CD14-positive monocyte (primary cell): ENCODE measurements around the gene KRTAP12-2. TPM values are rescaled to one million over a fixed set of nuclear protein-coding genes. Genes with fewer than 3 reads are reported as not detected.

ENCODE experiments used
- DNase-seq, 3 donors: peaks; one replicate each; pipeline ENCODE4 v3.0.0-alpha.2; 2011 to 2022
- H2AFZ ChIP-seq: 2 replicates; pipeline ENCODE4 v1.6.0; 2012; ENCODE audit warnings: mild to moderate bottlenecking, low read depth, low read length, inconsistent platforms; ENCODE audit not compliant: insufficient read depth, poor library complexity, severe bottlenecking
- H3K27ac ChIP-seq, 2 donors: 1 replicate in 1 of 2; 2 replicates in 1 of 2; pipeline ENCODE4 v1.5.1; 2012 to 2013; ENCODE audit warnings: low read length in 2 of 2, control low read depth in 1 of 2, inconsistent platforms in 1 of 2, low read depth in 1 of 2, mild to moderate bottlenecking in 1 of 2
- H3K27me3 ChIP-seq, 2 donors: one replicate each; pipeline versions ENCODE4 v1.6.0 to v1.6.1; 2011 to 2013; ENCODE audit warnings: low read length in 2 of 2; ENCODE audit not compliant: control insufficient read depth in 2 of 2, insufficient read depth in 2 of 2
- H3K36me3 ChIP-seq, 2 donors: replicated peaks in 1 of 2; 1 replicate in 1 of 2; 2 replicates in 1 of 2; pipeline versions ENCODE4 v1.5.1 to v1.6.1; 2012 to 2013; ENCODE audit warnings: low read length in 2 of 2, control low read depth in 1 of 2, inconsistent platforms in 1 of 2, mild to moderate bottlenecking in 1 of 2; ENCODE audit not compliant: insufficient read depth in 2 of 2, control insufficient read depth in 1 of 2
- H3K4me1 ChIP-seq, 2 donors: 1 replicate in 1 of 2; 2 replicates in 1 of 2; pipeline versions ENCODE4 v1.5.1 to v1.6.1; 2012 to 2013; ENCODE audit warnings: low read length in 2 of 2, control low read depth in 1 of 2, inconsistent platforms in 1 of 2, mild to moderate bottlenecking in 1 of 2, moderate library complexity in 1 of 2; ENCODE audit not compliant: insufficient read depth in 2 of 2, control insufficient read depth in 1 of 2
- H3K4me2 ChIP-seq: replicated peaks from 2 replicates; pipeline ENCODE3; 2012; ENCODE audit warnings: low read length, moderate library complexity, mild to moderate bottlenecking; ENCODE audit not compliant: poor library complexity, severe bottlenecking; ENCODE audit errors: extremely low read depth
- H3K4me3 ChIP-seq, 3 experiments: fragments of 200-600 bp in 1 of 3; sonication (generic) in 1 of 3; replicated peaks in 1 of 3; 1 replicate in 2 of 3; 2 replicates in 1 of 3; pipeline ENCODE4 v1.5.1; 2011 to 2013; ENCODE audit warnings: low read length in 3 of 3, mild to moderate bottlenecking in 3 of 3, control low read depth in 2 of 3, low read depth in 2 of 3, inconsistent platforms in 1 of 3, moderate library complexity in 1 of 3
- H3K79me2 ChIP-seq: 2 replicates; pipeline ENCODE4 v1.6.0; 2012; ENCODE audit warnings: mild to moderate bottlenecking, control low read depth, inconsistent platforms, low read length, moderate library complexity; ENCODE audit not compliant: insufficient read depth
- H3K9ac ChIP-seq: 2 replicates; pipeline ENCODE4 v1.6.0; 2017; ENCODE audit warnings: low read length, mild to moderate bottlenecking; ENCODE audit not compliant: insufficient read depth, poor library complexity, severe bottlenecking
- H3K9me3 ChIP-seq, 2 donors: replicated peaks in 1 of 2; 1 replicate in 1 of 2; 2 replicates in 1 of 2; pipeline versions ENCODE4 v1.5.1 to v1.6.1; 2012 to 2013; ENCODE audit warnings: low read length in 2 of 2, control low read depth in 1 of 2; ENCODE audit not compliant: control insufficient read depth in 1 of 2, insufficient read depth in 1 of 2
- H4K20me1 ChIP-seq: 2 replicates; pipeline ENCODE4 v1.6.0; 2012; ENCODE audit warnings: mild to moderate bottlenecking, low read length, control low read depth, moderate library complexity; ENCODE audit not compliant: insufficient read depth
- H3K27ac Mint-ChIP-seq, 7 donors: one replicate each; pipeline ENCODE4 v1.8.0; 2020; ENCODE audit warnings: mild to moderate bottlenecking in 7 of 7, mixed read lengths in 7 of 7, moderate library complexity in 6 of 7, inconsistent platforms in 2 of 7
- H3K27me3 Mint-ChIP-seq, 3 donors: one replicate each; pipeline ENCODE4 v1.8.0; 2021 to 2022; ENCODE audit warnings: low read depth in 3 of 3, mild to moderate bottlenecking in 3 of 3, mixed read lengths in 3 of 3, moderate library complexity in 3 of 3, inconsistent platforms in 1 of 3
- H3K36me3 Mint-ChIP-seq, 2 donors: one replicate each; pipeline ENCODE4 v1.8.0; 2020; ENCODE audit warnings: mixed read lengths in 2 of 2, inconsistent platforms in 1 of 2, mild to moderate bottlenecking in 1 of 2
- H3K4me1 Mint-ChIP-seq: one replicate; pipeline ENCODE4 v1.8.0; 2020; ENCODE audit warnings: mild to moderate bottlenecking, mixed read lengths
- H3K4me3 Mint-ChIP-seq, 2 donors: one replicate each; pipeline ENCODE4 v1.8.0; 2020; ENCODE audit warnings: mild to moderate bottlenecking in 2 of 2, mixed read lengths in 2 of 2, moderate library complexity in 1 of 2
- H3K9me3 Mint-ChIP-seq, 7 donors: one replicate each; pipeline ENCODE4 v1.8.0; 2020 to 2022; ENCODE audit warnings: mixed read lengths in 7 of 7, mild to moderate bottlenecking in 6 of 7, moderate library complexity in 6 of 7, inconsistent platforms in 2 of 7
- whole genome bisulfite sequencing: methylation state at CpG from one replicate; pipeline ENCODE4 v1.1.5; 2013; ENCODE audit warnings: missing lambda C conversion rate; ENCODE audit not compliant: insufficient coverage; 5-methylcytosine and 5-hydroxymethylcytosine counted together
- intact Hi-C, 2 donors: fragments of 100-400 bp; cut with micrococcal nuclease; formaldehyde crosslinking; loops; one replicate each; pipeline versions ENCODE4 v1.15.0 to v1.15.1; 2023
- polyA plus RNA-seq, 3 donors: library from polyadenylated mRNA; depleted of rRNA in 1 of 3; unstranded in 2 of 3; stranded (reverse) in 1 of 3; fragments of 300-500 nt in 2 of 3; fragments of >200 nt in 1 of 3; fragmentation: Illumina TruSeq in 2 of 3; gene quantifications; 1 replicate in 2 of 3; 2 replicates in 1 of 3; pipeline ENCODE4 v1.2.3, GENCODE V29; 2012 to 2021
- TF ChIP-seq, protein P1 (sequence below): fragments of 200-600 bp; IDR thresholded peaks from one replicate; pipeline ENCODE4 v1.8.0; 2022; ENCODE audit warnings: antibody characterized with exemption, mild to moderate bottlenecking

Gene KRTAP12-2
- polyA plus RNA-seq, 3 donors = not detected

- Mint-ChIP-seq H3K4me3 (no peak overlapping the region), H3K27ac (no peak overlapping the region), H3K36me3 (no peaks in the 10 kb centered on the region), H3K9me3 (peaks cover 19 to 46% (median 38%) of the 10 kb centered on the region in 7 donors), H3K27me3 (peaks cover 6 to 10% (median 9%) of the 10 kb centered on the region in 3 donors), H3K4me1 (no peaks in the 10 kb centered on the region)
- no CpG with 5 or more reads among the region's 1 CpG for WGBS
- intact Hi-C loops = no loop called here
- Histone ChIP-seq H3K79me2 (no peaks in the 10 kb centered on the region), H3K27me3 (no peaks in the 10 kb centered on the region), H3K36me3 (no peaks in the 10 kb centered on the region), H3K9me3 (peaks cover 28 to 33% of the 10 kb centered on the region in 2 donors), H3K4me2 (no peak overlapping the region), H3K27ac (no peak overlapping the region), H3K4me3 (no peak overlapping the region), H3K9ac (no peak overlapping the region), H2AFZ (no peak overlapping the region), H3K4me1 (no peaks in the 10 kb centered on the region), H4K20me1 (no peaks in the 10 kb centered on the region)
- DNase-seq = no peak
- TF ChIP-seq, protein P1, sequence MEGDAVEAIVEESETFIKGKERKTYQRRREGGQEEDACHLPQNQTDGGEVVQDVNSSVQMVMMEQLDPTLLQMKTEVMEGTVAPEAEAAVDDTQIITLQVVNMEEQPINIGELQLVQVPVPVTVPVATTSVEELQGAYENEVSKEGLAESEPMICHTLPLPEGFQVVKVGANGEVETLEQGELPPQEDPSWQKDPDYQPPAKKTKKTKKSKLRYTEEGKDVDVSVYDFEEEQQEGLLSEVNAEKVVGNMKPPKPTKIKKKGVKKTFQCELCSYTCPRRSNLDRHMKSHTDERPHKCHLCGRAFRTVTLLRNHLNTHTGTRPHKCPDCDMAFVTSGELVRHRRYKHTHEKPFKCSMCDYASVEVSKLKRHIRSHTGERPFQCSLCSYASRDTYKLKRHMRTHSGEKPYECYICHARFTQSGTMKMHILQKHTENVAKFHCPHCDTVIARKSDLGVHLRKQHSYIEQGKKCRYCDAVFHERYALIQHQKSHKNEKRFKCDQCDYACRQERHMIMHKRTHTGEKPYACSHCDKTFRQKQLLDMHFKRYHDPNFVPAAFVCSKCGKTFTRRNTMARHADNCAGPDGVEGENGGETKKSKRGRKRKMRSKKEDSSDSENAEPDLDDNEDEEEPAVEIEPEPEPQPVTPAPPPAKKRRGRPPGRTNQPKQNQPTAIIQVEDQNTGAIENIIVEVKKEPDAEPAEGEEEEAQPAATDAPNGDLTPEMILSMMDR = no peak
These were observed 5.2 kb upstream of the KRTAP12-2 start for GRCh38 chr21:44671911-44672310.

DNA sequence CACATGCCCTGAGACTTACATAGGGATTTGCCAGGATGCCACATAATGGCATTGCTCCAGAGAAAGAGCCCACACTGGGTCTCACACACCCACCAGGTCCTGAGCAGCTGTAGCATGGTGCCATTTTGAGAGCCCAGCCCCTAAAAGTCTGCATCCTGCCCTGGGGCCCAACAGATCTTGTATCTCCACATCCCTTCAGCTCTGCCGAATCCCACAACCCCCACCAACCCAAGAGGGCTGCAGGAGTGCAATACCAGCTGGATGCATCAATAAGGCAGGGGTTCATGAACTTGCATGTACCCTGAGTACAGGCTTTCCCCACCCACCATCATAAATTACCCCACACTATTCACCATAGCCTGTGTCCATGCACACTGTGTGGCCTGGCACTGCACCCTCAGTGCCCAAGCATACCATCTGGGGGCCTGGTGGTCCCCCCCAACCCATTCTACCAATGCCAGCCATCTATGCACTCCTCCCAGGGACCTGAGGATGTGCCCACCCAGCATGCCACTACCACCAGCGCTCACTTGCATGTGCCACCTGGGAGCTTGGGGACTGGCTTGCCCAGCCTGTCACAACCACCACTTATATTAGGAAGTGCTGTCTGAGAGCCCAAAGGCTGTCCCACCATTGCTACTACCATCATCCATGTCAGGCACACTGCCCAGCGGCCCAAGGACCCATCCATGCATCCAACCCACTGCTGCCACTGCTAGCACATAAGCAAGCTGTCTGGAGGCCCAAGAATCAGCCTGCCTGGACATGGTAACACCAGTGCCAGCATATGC, 4.1 kb upstream of the KRTAP12-2 start:
- no peak overlapping the region for H3K9ac ChIP-seq
- Mint-ChIP-seq H3K27me3 (peaks cover 8 to 14% (median 9%) of the 10 kb centered on the region in 3 donors), H3K9me3 (peaks cover 25 to 51% (median 44%) of the 10 kb centered on the region in 7 donors), H3K4me3 (no peak overlapping the region), H3K27ac (no peak overlapping the region), H3K36me3 (no peaks in the 10 kb centered on the region), H3K4me1 (no peaks in the 10 kb centered on the region)
- H3K79me2 ChIP-seq = no peaks in the 10 kb centered on the region
- H3K4me2 ChIP-seq = no peak overlapping the region
- DNase-seq = no peak
- H3K27ac ChIP-seq = no peak overlapping the region
- no peaks in the 10 kb centered on the region for H3K27me3 ChIP-seq
- H4K20me1 ChIP-seq = no peaks in the 10 kb centered on the region
- H3K9me3 ChIP-seq = peaks cover 28 to 33% of the 10 kb centered on the region in 2 donors
- TF ChIP-seq, protein P1 = no peak
- H2AFZ ChIP-seq = no peak overlapping the region
- intact Hi-C loops = no loop called here
- H3K4me3 ChIP-seq = no peak overlapping the region
- WGBS = 74% methylated on average over 2 of the region's 3 CpGs
- no peaks in the 10 kb centered on the region for H3K36me3 ChIP-seq
- no peaks in the 10 kb centered on the region for H3K4me1 ChIP-seq
